ENCODE data around the gene LIPK.

LIPK gene

DNA sequence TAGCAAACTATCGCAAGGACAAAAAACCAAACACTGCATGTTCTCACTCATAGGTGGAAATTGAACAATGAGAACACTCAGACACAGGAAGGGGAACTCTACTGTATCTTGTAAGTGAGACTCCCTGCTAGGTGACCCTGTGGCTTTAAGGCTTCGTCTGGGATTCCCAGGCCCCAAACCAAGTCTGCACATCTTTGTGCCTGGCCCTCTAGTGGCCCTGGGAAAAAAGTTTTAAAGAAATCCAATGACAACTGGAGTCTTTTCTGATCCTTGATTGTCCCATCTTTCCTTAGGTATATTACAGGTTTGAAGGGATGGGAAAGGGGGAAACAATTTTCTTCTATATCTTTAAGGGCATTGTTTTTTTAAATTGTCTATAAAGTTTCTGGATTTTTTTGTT, 85.9 kb downstream of the LIPK start:
- no peak overlapping the region for H3K27ac Mint-ChIP-seq
- DNase-seq (ENCODE audit: low spot score in 2 of 2) (no peak), ATAC-seq (no peak)
- no peaks in the 10 kb centered on the region for H3K9me3 Mint-ChIP-seq
- H3K4me1 Mint-ChIP-seq: peaks cover 23% of the 10 kb centered on the region
- H3K36me3 Mint-ChIP-seq: peaks cover 5% of the 10 kb centered on the region
- H3K4me3 Mint-ChIP-seq: no peak overlapping the region

DNA sequence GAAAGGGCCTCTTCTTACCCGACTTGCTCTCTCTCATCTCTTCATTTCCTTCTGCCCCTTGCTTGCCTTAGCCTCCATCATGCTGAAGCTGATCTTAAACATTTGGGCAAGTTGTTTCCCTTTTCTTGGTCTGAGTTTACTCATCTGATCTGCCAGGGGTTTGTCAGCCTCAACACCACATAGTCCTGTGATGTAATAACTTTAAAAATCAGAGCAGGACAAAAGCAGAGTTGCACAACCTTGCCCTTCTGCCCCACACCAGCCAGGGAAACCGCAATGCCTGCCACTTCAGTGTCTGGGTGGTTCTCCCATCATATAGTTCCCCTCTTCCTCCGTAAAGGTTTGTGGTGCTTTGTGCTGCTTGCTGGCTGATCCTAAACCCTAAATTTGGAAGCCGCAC, 86.6 kb downstream of the LIPK start:
- H3K9me3 Mint-ChIP-seq: no peaks in the 10 kb centered on the region
- H3K4me3 Mint-ChIP-seq: no peak overlapping the region
- H3K4me1 Mint-ChIP-seq: peaks cover 23% of the 10 kb centered on the region
- H3K27ac Mint-ChIP-seq: no peak overlapping the region
- ATAC-seq: peak; percentile 85
- peaks cover 5% of the 10 kb centered on the region for H3K36me3 Mint-ChIP-seq
- DNase-seq (ENCODE audit: low spot score in 2 of 2): no peak

- Mint-ChIP-seq H3K4me3 (no peak overlapping the region), H3K9me3 (no peaks in the 10 kb centered on the region), H3K36me3 (peaks cover 5% of the 10 kb centered on the region), H3K27ac (peak overlapping the region; percentile 50), H3K4me1 (peaks cover 23% of the 10 kb centered on the region)
- ATAC-seq (peak; percentile 88), DNase-seq (ENCODE audit: low spot score in 2 of 2) (no peak)
These were observed 87.8 kb downstream of the LIPK start for GRCh38 chr10:88793712-88794299.

GRCh38 chr10:88794731-88795130, 88.7 kb downstream of the LIPK start:
- no peak for ATAC-seq

GRCh38 chr10:88800152-88801125, 94.4 kb downstream of the LIPK start:
- ATAC-seq: peak; percentile 97
- H3K27ac Mint-ChIP-seq: no peak overlapping the region

More at GRCh38 chr10:88794731-88795130, 88.7 kb downstream of the LIPK start:
- Mint-ChIP-seq H3K9me3 (no peaks in the 10 kb centered on the region), H3K36me3 (peaks cover 5% of the 10 kb centered on the region), H3K4me3 (no peak overlapping the region), H3K4me1 (peaks cover 23% of the 10 kb centered on the region), H3K27ac (no peak overlapping the region)
- DNase-seq (ENCODE audit: low spot score in 2 of 2): no peak

More at GRCh38 chr10:88800152-88801125, 94.4 kb downstream of the LIPK start:
- Mint-ChIP-seq H3K4me1 (no peaks in the 10 kb centered on the region), H3K36me3 (no peaks in the 10 kb centered on the region), H3K4me3 (no peak overlapping the region), H3K9me3 (no peaks in the 10 kb centered on the region)
- peak; percentile 4 to 67 for DNase-seq (ENCODE audit: low spot score in 2 of 2)

Data from stimulated activated effector memory CD8-positive, alpha-beta T cell treated with anti-CD3 and anti-CD28 coated beads, Interleukin-12 subunit alpha, Interleukin-12 subunit beta, amount 100 ng/mL, for 72 hours (primary cell).